ENCODE data around the gene CELF6. TPM values are rescaled to one million over a fixed set of nuclear protein-coding genes. Genes with fewer than 3 reads are reported as not detected.

The CELF6 gene
- total RNA-seq: 1 to 10 TPM in 2 of 4 donors, under 1 TPM in 2; 0.70 to 1.5 (median 0.99) TPM

GRCh38 chr15:72319985-72320671 lies at the start of gene CELF6:
Gene CELF6, minus strand, starts transcription at chr15:72320157. Its CDS starts 283 bp downstream, at chr15:72319874.
- WGBS: 1% methylated on average over 10 of the region's 58 CpGs
- Histone ChIP-seq H3K27me3 (no peaks in the 10 kb centered on the region), H3K4me3 (peak within 1 kb of the TSS; percentile 48), H3K27ac (no peak within 1 kb of the TSS), H3K4me1 (peaks cover 17% of the 10 kb centered on the region), H3K36me3 (no peaks in the 10 kb centered on the region), H3K9me3 (no peaks in the 10 kb centered on the region)
- TF ChIP-seq, protein P1, sequence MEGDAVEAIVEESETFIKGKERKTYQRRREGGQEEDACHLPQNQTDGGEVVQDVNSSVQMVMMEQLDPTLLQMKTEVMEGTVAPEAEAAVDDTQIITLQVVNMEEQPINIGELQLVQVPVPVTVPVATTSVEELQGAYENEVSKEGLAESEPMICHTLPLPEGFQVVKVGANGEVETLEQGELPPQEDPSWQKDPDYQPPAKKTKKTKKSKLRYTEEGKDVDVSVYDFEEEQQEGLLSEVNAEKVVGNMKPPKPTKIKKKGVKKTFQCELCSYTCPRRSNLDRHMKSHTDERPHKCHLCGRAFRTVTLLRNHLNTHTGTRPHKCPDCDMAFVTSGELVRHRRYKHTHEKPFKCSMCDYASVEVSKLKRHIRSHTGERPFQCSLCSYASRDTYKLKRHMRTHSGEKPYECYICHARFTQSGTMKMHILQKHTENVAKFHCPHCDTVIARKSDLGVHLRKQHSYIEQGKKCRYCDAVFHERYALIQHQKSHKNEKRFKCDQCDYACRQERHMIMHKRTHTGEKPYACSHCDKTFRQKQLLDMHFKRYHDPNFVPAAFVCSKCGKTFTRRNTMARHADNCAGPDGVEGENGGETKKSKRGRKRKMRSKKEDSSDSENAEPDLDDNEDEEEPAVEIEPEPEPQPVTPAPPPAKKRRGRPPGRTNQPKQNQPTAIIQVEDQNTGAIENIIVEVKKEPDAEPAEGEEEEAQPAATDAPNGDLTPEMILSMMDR (IDR thresholded peaks at IDR 0.05): no peak
- TF ChIP-seq EP300 (IDR thresholded peaks at IDR 0.05) (no peak), POLR2AphosphoS5 (IDR thresholded peaks at IDR 0.05) (no peak), POLR2A (IDR thresholded peaks at IDR 0.05) (no peak)
- DNase-seq (ENCODE audit: low spot score in 2 of 2): peak; percentile 88 to 89

DNA sequence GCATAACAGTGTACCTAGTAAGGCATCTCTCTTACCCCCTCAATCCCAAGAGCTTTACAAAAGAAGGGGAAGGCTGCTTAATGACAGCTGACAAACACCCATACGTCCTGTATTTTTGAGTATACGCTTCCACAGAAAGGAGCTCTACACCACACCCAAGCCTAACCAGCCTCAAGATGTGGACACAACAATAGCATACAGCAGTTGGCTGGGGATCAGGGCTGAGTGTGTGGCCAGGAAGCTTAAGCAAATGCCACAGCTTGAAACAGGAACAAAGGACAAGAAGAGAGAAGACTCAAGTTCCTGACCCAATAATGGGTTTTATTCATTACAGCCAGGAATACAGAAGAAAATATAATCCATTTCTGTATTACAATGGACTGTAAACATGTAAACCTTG lies 48.9 kb upstream of the CELF6 start:
- H3K4me1 ChIP-seq: peaks cover 33% of the 10 kb centered on the region

DNA sequence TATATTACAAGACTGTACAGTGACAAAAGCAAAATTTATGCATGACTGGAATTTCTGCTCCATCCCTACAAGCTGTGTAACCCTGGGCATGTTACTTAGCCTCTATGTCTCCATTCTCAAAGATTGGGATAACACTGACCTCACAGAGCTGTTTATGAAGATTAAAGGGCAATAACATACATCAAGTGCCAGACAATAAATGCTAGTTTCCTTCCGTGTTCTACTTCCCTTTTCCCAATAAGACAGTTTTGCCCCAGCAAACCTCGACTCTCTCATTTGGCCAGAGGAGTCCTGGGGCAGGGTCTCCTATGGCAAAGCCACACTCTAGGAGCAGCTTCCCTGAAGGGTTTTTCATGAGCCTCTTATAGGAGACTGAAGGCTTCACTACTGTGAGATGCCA lies 48.4 kb upstream of the CELF6 start:
- H3K9me3 ChIP-seq: no peaks in the 10 kb centered on the region
- H3K27me3 ChIP-seq: no peaks in the 10 kb centered on the region
- peaks cover 3% of the 10 kb centered on the region for H3K36me3 ChIP-seq
- no peak overlapping the region for H3K4me3 ChIP-seq
- DNase-seq (ENCODE audit: low spot score in 2 of 2): no peak
- peaks cover 33% of the 10 kb centered on the region for H3K4me1 ChIP-seq
- 90% methylated on average over 2 of the region's 2 CpGs for WGBS
- TF ChIP-seq POLR2A (IDR thresholded peaks at IDR 0.05) (no peak), POLR2AphosphoS5 (IDR thresholded peaks at IDR 0.05) (no peak), EP300 (IDR thresholded peaks at IDR 0.05) (no peak)
- TF ChIP-seq, protein P1 (IDR thresholded peaks at IDR 0.05): no peak
- peak overlapping the region; percentile 44 for H3K27ac ChIP-seq

More for the DNA sequence above, 48.9 kb upstream of the CELF6 start:
- peaks cover 3% of the 10 kb centered on the region for H3K36me3 ChIP-seq
- no peak overlapping the region for H3K4me3 ChIP-seq
- 69% methylated on average over 2 of the region's 2 CpGs for WGBS
- DNase-seq (ENCODE audit: low spot score in 2 of 2): peak in 1 of 2 donors; percentile 70
- H3K9me3 ChIP-seq: no peaks in the 10 kb centered on the region
- no peak overlapping the region for H3K27ac ChIP-seq
- no peaks in the 10 kb centered on the region for H3K27me3 ChIP-seq
- TF ChIP-seq, protein P1 (IDR thresholded peaks at IDR 0.05): no peak
- no peak for TF ChIP-seq POLR2AphosphoS5 (IDR thresholded peaks at IDR 0.05)
- TF ChIP-seq EP300 (IDR thresholded peaks at IDR 0.05): no peak
- no peak for TF ChIP-seq POLR2A (IDR thresholded peaks at IDR 0.05)

DNA sequence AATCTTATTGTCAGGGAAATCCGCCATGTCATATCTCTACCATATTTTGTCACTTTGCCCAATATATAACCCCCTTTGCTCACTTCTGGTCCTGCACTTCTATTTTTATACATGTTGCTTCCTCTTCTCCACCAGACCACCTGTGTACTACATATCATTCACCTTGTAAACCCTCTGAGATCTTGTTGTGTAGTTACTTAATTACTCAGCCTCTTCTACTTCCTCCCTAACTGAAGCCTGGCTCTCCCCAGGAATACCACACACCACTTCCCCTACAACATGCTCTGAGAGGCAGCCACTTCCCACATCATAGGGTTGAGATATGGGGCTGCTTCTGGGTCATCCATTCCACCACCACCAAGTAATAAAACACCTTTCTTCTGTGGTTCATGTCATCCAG lies 45.9 kb upstream of the CELF6 start:
- no peaks in the 10 kb centered on the region for H3K9me3 ChIP-seq
- H3K4me3 ChIP-seq: no peak overlapping the region
- DNase-seq (ENCODE audit: low spot score in 2 of 2): no peak
- H3K36me3 ChIP-seq: peaks cover 3% of the 10 kb centered on the region
- 94% methylated on average over 1 of the region's 1 CpG for WGBS
- H3K27ac ChIP-seq: no peak overlapping the region
- H3K27me3 ChIP-seq: no peaks in the 10 kb centered on the region
- TF ChIP-seq EP300 (IDR thresholded peaks at IDR 0.05): no peak
- TF ChIP-seq POLR2A (IDR thresholded peaks at IDR 0.05): no peak
- TF ChIP-seq, protein P1 (IDR thresholded peaks at IDR 0.05): no peak
- TF ChIP-seq POLR2AphosphoS5 (IDR thresholded peaks at IDR 0.05): no peak
- H3K4me1 ChIP-seq: peaks cover 24% of the 10 kb centered on the region

DNA sequence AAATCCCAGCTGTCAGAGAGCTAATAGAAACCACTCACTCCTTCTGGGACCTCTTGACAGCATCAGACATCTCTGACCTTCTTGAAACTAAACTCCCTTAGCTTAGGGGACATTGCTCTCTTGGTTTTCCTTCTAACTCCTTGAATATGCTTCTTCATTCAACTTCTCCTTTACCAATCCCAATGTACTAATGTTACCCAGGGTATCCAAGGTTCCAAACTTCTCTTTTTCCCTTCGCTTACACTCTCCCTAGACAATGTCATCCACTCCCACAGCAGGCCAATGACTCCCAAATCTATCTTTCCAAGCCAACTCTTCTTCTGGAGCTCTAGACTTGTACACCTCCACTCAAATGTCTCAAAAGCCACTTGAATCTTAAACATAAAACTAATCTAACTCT lies 41.2 kb upstream of the CELF6 start:
- Histone ChIP-seq H3K9me3 (no peaks in the 10 kb centered on the region), H3K4me3 (no peak overlapping the region), H3K4me1 (peaks cover 33% of the 10 kb centered on the region), H3K36me3 (peaks cover 3% of the 10 kb centered on the region), H3K27ac (no peak overlapping the region), H3K27me3 (no peaks in the 10 kb centered on the region)
- WGBS: 91% methylated on average over 1 of the region's 1 CpG
- no peak for TF ChIP-seq POLR2AphosphoS5 (IDR thresholded peaks at IDR 0.05)
- no peak for TF ChIP-seq POLR2A (IDR thresholded peaks at IDR 0.05)
- no peak for TF ChIP-seq EP300 (IDR thresholded peaks at IDR 0.05)
- TF ChIP-seq, protein P1 (IDR thresholded peaks at IDR 0.05): no peak
- no peak for DNase-seq (ENCODE audit: low spot score in 2 of 2)

Measured in suprapubic skin (tissue), 4 donors.